Heart left ventricle (tissue), 16 donors: ENCODE data around the gene TMEM213. TPM values are rescaled to one million over a fixed set of nuclear protein-coding genes. Genes with fewer than 3 reads are reported as not detected.

Source experiments
- ATAC-seq, 4 donors: fragments of 200-7000 bp; cut with Tn5 transposase; one replicate each; pipeline ENCODE4 v1.9.1; 2020 to 2022; ENCODE audit warnings: moderate library complexity in 4 of 4, mild to moderate bottlenecking in 3 of 4, moderate number of reproducible peaks in 1 of 4
- DNase-seq, 5 donors: peaks; one replicate each; pipeline ENCODE4 v3.0.0-alpha.2; 2020
- H3K27ac ChIP-seq, 12 donors: fragments of 200-600 bp; sonication (generic) in 4 of 12; one replicate each; pipeline versions ENCODE4 v1.5.0 to v1.8.0; 2016 to 2022; ENCODE audit warnings: mild to moderate bottlenecking in 2 of 12
- H3K27me3 ChIP-seq, 9 donors: fragments of 200-600 bp; sonication (generic) in 2 of 9; one replicate each; pipeline versions ENCODE4 v1.5.1 to v1.8.0; 2016 to 2022; ENCODE audit warnings: mild to moderate bottlenecking in 3 of 9
- H3K36me3 ChIP-seq, 9 donors: fragments of 200-600 bp; sonication (generic) in 2 of 9; one replicate each; pipeline versions ENCODE4 v1.5.0 to v1.8.0; 2018 to 2022; ENCODE audit warnings: mild to moderate bottlenecking in 2 of 9
- H3K4me1 ChIP-seq, 12 donors: fragments of 200-600 bp; sonication (generic) in 4 of 12; one replicate each; pipeline versions ENCODE4 v1.5.0 to v1.8.0; 2016 to 2022; ENCODE audit warnings: mild to moderate bottlenecking in 3 of 12
- H3K4me3 ChIP-seq, 12 donors: fragments of 200-600 bp; sonication (generic) in 4 of 12; one replicate each; pipeline versions ENCODE4 v1.5.0 to v1.8.0; 2017 to 2022; ENCODE audit warnings: mild to moderate bottlenecking in 9 of 12, moderate library complexity in 4 of 12
- H3K9me3 ChIP-seq, 12 donors: fragments of 200-600 bp; sonication (generic) in 4 of 12; one replicate each; pipeline versions ENCODE4 v1.5.0 to v1.8.0; 2016 to 2022; ENCODE audit warnings: mild to moderate bottlenecking in 1 of 12
- POLR2A ChIP-seq, 2 donors: fragments of 450-650 bp; IDR thresholded peaks; one replicate each; pipeline ENCODE4 v1.6.1; 2017; ENCODE audit warnings: antibody characterized with exemption in 2 of 2, mild to moderate bottlenecking in 2 of 2, moderate library complexity in 2 of 2
- WGBS, 4 donors: extraction: QIAGEN DNeasy Blood & Tissue Kit in 2 of 4; methylation state at CpG; one replicate each; pipeline versions ENCODE4 v1.1.5 to v1.1.7; 2013 to 2018; 5-methylcytosine and 5-hydroxymethylcytosine counted together
- intact Hi-C, 10 donors: fragments of 100-400 bp; cut with DNase I; formaldehyde crosslinking; loops; one replicate each; pipeline versions ENCODE4 v1.11.1 to v1.14.2; 2022
- polyA plus RNA-seq, 2 donors: library from polyadenylated mRNA; stranded (reverse); fragments of 200-250 nt; gene quantifications; one replicate each; pipeline ENCODE4 v1.2.3, GENCODE V29; 2013
- total RNA-seq, 9 donors: library from RNA; depleted of rRNA in 2 of 9; stranded (reverse); fragments of >200 nt in 2 of 9; fragmentation: NEBNext Ultra II Directional in 3 of 9; extraction: Animal tissue kit (Norgen Biotek cat#: 25700) in 3 of 9; gene quantifications; one replicate each; pipeline versions ENCODE4 v1.1.0 to v1.2.4, GENCODE V29; 2016 to 2023
- TF ChIP-seq, protein P1 (sequence below), 12 donors: fragments of 200-600 bp; sonication (generic) in 4 of 12; IDR thresholded peaks; one replicate each; pipeline versions ENCODE4 v1.5.0 to v1.8.0; 2018 to 2022; ENCODE audit warnings: antibody characterized with exemption in 12 of 12, mild to moderate bottlenecking in 5 of 12
- donor health status: ischemic (EF 13 %, LVEDD 7.1; RV severe dilation, severe dysfunction).
- donor health status: healthy with polysubstance abuse.
- donor health status: DM: no; HTN: yes; CAD: no.
- donor health status: DM: no; HTN: no; CAD: no.
- donor health status: ischemic (EF 25% LVEDD 6.9; RV normal size, moderate dysfunction).
- donor health status: ischemic (EF 25% LVEDD 5.7; RV mildly dilated, moderate dysfunction).
- donor health status: healthy.
- donor health status: DM: yes; HTN: yes; CAD: no.
- donor health status: ischemic (EF 35%, LVEDD 5.7; RV mildly dilated, moderate dysfunction).
- donor health status: nonischemic (EF 11% LVEDD 7.7; RV severe dilation, severe dysfunction).
- donor health status: DM: yes; HTN: yes; CAD: no.
- donor health status: PGD.
- donor health status: ischemic (EF 29% LVEDD 5.4; RV normal size, mild dysfunction).
- donor health status: nonischemic (EF 23%, LVEDD 6.1; RV moderate dilation, normal function).

Gene TMEM213
- total and polyA plus RNA-seq, 11 donors, result not detected

GRCh38 chr7:138838166-138838565 lies 40.4 kb downstream of the TMEM213 start:
- H3K4me1 ChIP-seq, result peaks cover 0 to 11% (median 0%) of the 10 kb centered on the region in 12 donors
- TF ChIP-seq, protein P1, sequence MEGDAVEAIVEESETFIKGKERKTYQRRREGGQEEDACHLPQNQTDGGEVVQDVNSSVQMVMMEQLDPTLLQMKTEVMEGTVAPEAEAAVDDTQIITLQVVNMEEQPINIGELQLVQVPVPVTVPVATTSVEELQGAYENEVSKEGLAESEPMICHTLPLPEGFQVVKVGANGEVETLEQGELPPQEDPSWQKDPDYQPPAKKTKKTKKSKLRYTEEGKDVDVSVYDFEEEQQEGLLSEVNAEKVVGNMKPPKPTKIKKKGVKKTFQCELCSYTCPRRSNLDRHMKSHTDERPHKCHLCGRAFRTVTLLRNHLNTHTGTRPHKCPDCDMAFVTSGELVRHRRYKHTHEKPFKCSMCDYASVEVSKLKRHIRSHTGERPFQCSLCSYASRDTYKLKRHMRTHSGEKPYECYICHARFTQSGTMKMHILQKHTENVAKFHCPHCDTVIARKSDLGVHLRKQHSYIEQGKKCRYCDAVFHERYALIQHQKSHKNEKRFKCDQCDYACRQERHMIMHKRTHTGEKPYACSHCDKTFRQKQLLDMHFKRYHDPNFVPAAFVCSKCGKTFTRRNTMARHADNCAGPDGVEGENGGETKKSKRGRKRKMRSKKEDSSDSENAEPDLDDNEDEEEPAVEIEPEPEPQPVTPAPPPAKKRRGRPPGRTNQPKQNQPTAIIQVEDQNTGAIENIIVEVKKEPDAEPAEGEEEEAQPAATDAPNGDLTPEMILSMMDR (IDR thresholded peaks at IDR 0.05), result no peak
- no peak for TF ChIP-seq POLR2A (IDR thresholded peaks at IDR 0.05)
- ATAC-seq, result peak in 1 of 4 donors; percentile 24
- peak overlapping the region in 9 of 12 donors; percentile 7 to 41 (median 33) for H3K4me3 ChIP-seq
- no peaks in the 10 kb centered on the region for H3K27me3 ChIP-seq
- 69 to 73% (median 69%) methylated on average over 9 of the region's 9 CpGs for WGBS, 4 donors
- peak overlapping the region in 1 of 12 donors; percentile 8 for H3K27ac ChIP-seq
- no peak for DNase-seq
- intact Hi-C loops, result no loop called here
- H3K36me3 ChIP-seq, result no peaks in the 10 kb centered on the region
- H3K9me3 ChIP-seq, result no peaks in the 10 kb centered on the region

DNA sequence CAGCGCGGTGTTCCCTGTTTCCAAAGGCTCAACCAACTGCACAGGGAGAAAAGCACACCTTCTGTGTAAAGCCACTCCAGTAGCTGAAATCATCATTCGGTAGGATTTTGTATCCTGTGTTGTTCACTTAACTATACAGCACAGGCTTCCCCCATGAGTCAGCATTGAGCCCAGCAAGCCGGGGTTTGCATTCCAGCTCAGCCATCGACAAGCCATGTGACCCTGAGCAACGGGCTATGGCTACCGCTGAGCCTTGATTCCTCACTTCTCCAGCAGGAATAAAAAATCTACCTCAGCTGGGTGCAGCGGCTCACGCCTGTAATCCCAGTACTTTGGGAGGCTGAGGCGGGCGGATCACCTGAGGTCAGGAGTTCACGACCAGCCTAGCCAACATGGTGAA lies 44.3 kb downstream of the TMEM213 start:
- peaks cover 0 to 11% (median 0%) of the 10 kb centered on the region in 12 donors for H3K4me1 ChIP-seq
- WGBS, 4 donors, result 86 to 92% (median 89%) methylated on average over 11 to 12 of the region's 12 CpGs
- no peaks in the 10 kb centered on the region for H3K27me3 ChIP-seq
- no peaks in the 10 kb centered on the region for H3K36me3 ChIP-seq
- TF ChIP-seq, protein P1 (IDR thresholded peaks at IDR 0.05), result no peak
- no peak for TF ChIP-seq POLR2A (IDR thresholded peaks at IDR 0.05)
- no peak overlapping the region for H3K27ac ChIP-seq
- DNase-seq, result no peak
- H3K4me3 ChIP-seq, result no peak overlapping the region
- H3K9me3 ChIP-seq, result no peaks in the 10 kb centered on the region
- intact Hi-C loops, result no loop called here
- ATAC-seq, result no peak

- no peaks in the 10 kb centered on the region for H3K27me3 ChIP-seq
- no peak overlapping the region for H3K4me3 ChIP-seq
- ATAC-seq (no peak), DNase-seq (no peak)
- no peak for TF ChIP-seq POLR2A (IDR thresholded peaks at IDR 0.05)
- TF ChIP-seq, protein P1 (IDR thresholded peaks at IDR 0.05), result no peak
- H3K9me3 ChIP-seq, result no peaks in the 10 kb centered on the region
- H3K36me3 ChIP-seq, result no peaks in the 10 kb centered on the region
- no peak overlapping the region for H3K27ac ChIP-seq
- WGBS, 4 donors, result 89 to 95% (median 91%) methylated on average over 20 of the region's 20 CpGs
- intact Hi-C loops, result no loop called here
- no peaks in the 10 kb centered on the region for H3K4me1 ChIP-seq
These were observed 46.1 kb downstream of the TMEM213 start for GRCh38 chr7:138843632-138844580.

- 44 to 61% (median 50%) methylated on average over 2 of the region's 2 CpGs for WGBS, 4 donors
- intact Hi-C loops, result no loop called here
- TF ChIP-seq POLR2A (IDR thresholded peaks at IDR 0.05), result no peak
- TF ChIP-seq, protein P1 (IDR thresholded peaks at IDR 0.05), result no peak
These were observed 47.9 kb downstream of the TMEM213 start for GRCh38 chr7:138845711-138846110.

More at GRCh38 chr7:138845711-138846110, 47.9 kb downstream of the TMEM213 start:
- H3K27me3 ChIP-seq, result no peaks in the 10 kb centered on the region
- H3K27ac ChIP-seq, result no peak overlapping the region
- H3K4me3 ChIP-seq, result no peak overlapping the region
- DNase-seq (no peak), ATAC-seq (no peak)
- peaks cover 0 to 6% (median 0%) of the 10 kb centered on the region in 12 donors for H3K9me3 ChIP-seq
- no peaks in the 10 kb centered on the region for H3K4me1 ChIP-seq
- H3K36me3 ChIP-seq, result no peaks in the 10 kb centered on the region
